Esophagus squamous epithelium (tissue), 4 donors: ENCODE measurements around the gene SLC22A1.
"Not testable (repeated sequence)": the region's sequence is repeated elsewhere in the genome, so short reads cannot be mapped to it uniquely, and the experiment has no call there.

Source experiments
- CTCF ChIP-seq, 6 experiments: fragments of 450-650 bp in 4 of 6; fragments of 200-600 bp in 2 of 6; sonication (generic) in 2 of 6; IDR thresholded peaks; one replicate each; pipeline ENCODE4 v1.5.1; 2016 to 2019; ENCODE audit warnings: antibody characterized with exemption in 6 of 6, mild to moderate bottlenecking in 4 of 6, moderate library complexity in 4 of 6
- POLR2A ChIP-seq, 4 donors: fragments of 450-650 bp; IDR thresholded peaks; one replicate each; pipeline ENCODE4 v1.6.1; 2017; ENCODE audit warnings: antibody characterized with exemption in 4 of 4, mild to moderate bottlenecking in 4 of 4, moderate library complexity in 3 of 4

- TF ChIP-seq CTCF, POLR2A (IDR thresholded peaks at IDR 0.05): not testable (repeated sequence)
These were observed 3.5 kb downstream of the SLC22A1 start for GRCh38 chr6:160125105-160125504.
